Hippocampal formation (tissue), 2 donors: Measurements from ENCODE around the gene VGF.
A peak's percentile ranks its signal among the peaks of the same experiment; 100 is the strongest.

Source experiments
- DNase-seq, 2 donors: peaks; one replicate each; lab custom pipeline; 2025; lab: John Stamatoyannopoulos, UW

Gene VGF

DNA sequence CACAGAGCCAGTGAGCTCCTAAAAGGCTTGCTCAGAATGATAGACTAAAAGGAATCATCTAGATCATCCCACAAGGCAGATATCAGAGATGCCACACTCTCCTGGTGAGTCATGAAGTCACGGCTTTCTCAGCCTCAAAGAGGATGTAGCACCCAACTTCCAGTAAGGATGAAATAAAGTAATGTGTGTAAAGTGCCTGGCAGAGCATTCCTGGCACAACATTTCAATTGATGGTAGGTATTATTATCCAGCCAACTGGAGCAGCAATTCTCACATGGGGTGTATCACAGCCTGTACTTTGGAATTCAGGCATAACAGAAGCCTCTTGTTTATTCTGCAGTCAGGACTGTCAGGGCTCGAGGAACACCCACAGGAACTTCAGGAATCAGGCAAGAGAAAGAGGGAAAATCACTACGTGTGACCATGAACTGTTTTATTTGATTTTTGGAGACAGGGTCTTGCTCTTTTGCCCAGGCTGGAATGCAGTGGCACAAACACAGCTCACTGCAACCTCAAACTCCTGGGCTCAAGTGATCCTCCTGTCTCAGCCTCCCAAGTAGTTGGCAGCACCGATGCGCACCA, 20.0 kb upstream of the VGF start:
- no peak for DNase-seq

DNA sequence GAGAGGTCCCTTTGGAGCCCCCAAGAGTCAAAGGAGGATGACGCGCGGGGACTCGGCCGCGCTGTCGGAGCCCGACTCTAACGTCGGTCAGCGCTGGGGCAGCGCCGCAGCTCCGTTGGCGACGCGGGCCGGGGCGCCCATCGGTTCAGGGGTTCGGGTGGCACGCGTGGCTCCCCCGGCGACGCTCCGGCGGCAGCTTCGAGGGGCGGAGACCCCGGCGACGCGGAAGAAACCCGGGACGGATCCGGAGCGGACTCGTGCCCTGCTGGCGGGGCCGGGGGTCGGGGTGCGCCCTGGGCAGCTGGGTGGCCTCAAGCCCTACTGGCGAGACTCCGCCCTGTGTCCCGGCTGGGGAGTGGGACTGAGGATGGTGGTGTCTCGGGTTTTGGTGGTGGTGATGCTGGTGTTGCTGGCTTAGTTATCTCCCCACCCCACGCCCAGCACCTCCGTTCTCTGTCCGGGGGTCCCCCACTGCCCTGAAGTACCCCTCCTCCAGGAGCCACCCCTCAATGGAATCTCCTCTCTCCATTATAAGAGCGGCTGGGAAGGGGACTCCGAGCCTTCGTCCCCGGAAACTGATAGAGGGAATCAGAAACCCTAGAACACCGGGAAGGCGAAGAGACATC, 14.9 kb upstream of the VGF start, which contains the start of gene NAT16:
NAT16 (minus strand) TSS at position 164 of the 626 bp plus-strand sequence. CDS start 5,486 bp downstream, outside the sequence.
- DNase-seq = no peak

GRCh38 chr7:101179713-101180112, 14.3 kb upstream of the VGF start:
- DNase-seq = no peak

DNA sequence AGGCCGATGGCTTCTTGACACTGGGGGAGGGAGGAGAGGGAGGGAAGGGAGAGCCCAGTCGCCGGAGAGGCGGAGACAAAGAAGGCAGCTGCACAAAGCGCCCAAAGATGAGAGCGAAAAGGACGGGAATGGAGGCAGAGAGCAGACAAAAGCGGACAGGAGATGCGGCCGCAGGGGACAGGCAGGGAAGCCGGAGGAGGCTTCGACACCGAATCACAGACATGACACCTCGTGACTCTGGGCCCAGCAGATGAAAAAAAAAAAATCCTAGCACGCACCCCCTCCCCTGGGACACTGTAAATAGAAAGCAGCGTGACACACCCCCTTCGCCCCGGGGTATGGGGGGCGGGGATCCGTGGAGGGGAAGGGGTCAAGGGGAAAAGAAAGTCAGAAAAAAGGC, 13.7 kb upstream of the VGF start:
- DNase-seq = no peak

- no peak for DNase-seq
Observed at GRCh38 chr7:101177644-101178043, 12.3 kb upstream of the VGF start.

DNA sequence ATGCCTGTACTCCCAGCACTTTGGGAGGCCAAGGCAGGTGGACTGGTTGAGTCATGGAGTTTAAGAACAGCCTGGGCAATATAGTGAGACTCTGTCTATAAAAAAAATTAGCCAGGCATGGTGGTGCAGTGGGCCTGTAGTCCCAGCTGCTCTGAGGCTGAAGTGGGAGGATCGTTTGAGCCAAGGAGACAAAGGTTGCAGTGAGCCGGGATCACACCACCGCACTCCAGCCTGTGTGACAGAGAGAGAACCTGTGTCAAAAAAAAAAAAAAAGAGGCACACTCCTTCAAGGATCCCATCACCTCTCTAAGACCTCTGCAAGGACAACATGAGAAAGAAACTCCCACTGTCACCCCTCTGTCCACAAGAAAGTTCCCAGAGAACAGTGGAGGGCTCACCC, 10.3 kb upstream of the VGF start:
- no peak for DNase-seq

DNA sequence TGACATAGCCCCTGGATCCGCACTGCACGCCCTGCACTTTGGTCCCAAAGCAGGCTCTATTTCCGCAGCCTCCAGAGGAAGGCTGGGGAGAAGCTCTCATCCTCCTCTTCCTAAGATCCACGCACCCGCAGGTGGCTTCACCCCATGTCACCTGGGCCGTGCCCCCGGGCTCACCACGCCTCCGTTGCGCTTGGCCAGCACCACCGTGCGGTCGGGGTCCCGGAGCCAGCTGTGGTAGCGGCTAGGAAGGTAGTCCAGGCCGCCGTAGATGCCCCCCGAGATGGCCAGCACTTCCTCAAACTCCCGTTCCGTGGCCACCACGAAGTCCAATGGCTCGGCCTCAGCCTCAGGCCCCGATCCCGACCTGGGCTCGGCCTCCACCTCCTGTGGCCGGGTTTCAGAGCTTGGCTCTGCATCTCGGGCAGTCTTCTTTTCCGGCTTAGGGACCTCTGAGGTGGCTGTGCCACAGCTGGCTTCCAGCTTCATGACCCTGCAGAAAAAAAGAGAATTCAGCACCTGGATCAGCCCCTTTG, 9.0 kb upstream of the VGF start:
- DNase-seq = no peak

DNA sequence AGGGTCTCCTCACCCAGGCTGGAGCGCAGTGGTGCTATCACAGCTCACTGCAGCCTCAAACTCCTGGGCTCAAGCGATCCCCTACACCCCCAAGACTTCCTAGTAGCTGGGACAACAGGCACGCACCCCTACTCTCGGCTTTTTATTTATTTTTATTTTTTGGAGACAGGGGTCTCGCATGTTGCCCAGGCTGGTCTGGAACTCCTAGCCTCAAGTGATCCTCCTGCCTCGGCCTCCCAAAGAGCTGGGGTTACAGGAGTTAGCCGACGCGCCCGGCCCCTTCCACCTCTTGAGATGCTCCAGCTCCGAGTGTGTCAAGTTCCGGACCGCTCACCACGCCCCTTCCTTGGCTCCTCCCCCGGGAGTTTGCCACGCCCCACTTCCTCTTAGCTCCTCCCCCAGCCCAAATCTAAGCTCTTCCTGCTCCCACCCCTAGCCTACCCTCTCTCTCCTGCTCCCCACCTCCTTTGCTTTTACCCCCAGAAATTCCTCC, 8.4 kb upstream of the VGF start:
- DNase-seq = no peak

- DNase-seq = no peak
Observed at GRCh38 chr7:101172854-101173751, 7.7 kb upstream of the VGF start.

GRCh38 chr7:101172005-101172853, 6.9 kb upstream of the VGF start:
- DNase-seq = no peak

- no peak for DNase-seq
Observed at GRCh38 chr7:101171442-101171837, 6.1 kb upstream of the VGF start.

DNA sequence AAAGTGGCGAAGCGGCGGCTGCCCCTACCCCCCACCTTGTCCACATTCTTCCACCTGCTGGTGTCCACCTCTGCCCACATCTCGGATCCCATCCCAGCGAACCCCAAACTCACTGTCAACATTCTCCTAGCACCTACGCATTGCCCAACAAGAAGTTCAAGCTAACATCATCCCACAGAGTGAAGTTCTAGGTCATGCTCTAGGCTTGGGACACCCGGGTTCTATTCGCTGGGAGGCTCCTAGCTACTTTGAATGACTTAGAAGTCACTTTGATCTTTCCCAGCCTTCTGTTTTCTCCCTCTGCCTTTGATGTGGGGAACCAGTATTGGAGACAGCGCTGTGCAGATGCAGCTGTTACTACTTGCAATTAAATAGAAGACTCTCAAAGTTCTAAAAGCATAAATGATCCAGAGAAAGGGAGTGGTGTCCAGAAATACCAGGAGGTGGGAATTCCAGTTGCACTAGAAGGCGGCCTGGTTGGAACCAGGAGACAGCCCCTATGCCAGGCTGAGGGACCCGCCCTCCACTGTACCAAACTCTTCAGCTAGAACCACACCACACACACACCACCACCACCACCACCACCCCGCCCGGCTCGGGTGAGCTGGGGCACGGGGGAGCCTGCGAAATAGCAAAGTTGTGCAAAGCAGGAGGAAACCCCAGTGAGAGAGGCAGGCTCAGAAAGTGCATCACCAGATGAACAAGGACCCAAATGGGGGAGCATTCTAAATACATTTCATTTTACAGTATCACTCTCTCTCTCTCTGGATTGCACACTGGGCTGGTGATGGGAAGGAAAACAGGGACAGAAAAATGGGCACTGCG, 5.5 kb upstream of the VGF start:
- no peak for DNase-seq

GRCh38 chr7:101169838-101170551, 4.6 kb upstream of the VGF start:
- peak; percentile 19 to 47 for DNase-seq

DNA sequence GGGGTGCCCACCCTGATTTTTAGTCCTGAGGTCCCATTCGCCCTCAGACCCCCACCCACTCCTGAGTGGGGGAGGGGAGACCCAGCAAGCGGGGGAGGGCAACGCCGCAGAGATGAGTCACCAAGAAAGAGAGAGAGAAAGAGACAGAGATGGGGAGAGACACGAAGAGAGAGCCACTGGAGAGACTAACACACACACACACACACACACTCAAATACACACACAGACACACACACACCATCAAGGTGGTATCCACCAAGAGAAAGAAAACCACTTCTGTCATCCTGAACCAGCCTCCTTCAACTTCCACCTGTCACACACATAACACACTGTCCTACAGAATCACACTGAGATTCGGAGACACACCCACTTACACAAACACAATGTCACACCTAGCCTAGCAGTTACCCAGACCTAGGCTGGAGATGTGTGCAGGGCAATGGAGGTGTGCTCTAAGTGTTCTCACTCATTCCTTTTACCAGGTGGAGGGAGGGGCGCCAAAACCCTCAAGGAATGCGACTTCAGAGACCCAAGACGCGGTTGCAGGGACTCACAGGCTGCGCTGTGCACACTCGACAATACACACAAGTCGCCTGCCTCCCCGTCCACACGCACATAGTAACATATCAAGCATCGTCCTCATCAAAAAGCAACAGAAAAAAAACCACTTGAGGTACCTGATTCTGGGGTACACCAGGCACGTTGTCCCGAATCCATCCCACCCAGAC, 3.9 kb upstream of the VGF start:
- DNase-seq = no peak

GRCh38 chr7:101168412-101169049, 3.2 kb upstream of the VGF start:
- no peak for DNase-seq

GRCh38 chr7:101167645-101168411, 2.5 kb upstream of the VGF start:
- no peak for DNase-seq

DNA sequence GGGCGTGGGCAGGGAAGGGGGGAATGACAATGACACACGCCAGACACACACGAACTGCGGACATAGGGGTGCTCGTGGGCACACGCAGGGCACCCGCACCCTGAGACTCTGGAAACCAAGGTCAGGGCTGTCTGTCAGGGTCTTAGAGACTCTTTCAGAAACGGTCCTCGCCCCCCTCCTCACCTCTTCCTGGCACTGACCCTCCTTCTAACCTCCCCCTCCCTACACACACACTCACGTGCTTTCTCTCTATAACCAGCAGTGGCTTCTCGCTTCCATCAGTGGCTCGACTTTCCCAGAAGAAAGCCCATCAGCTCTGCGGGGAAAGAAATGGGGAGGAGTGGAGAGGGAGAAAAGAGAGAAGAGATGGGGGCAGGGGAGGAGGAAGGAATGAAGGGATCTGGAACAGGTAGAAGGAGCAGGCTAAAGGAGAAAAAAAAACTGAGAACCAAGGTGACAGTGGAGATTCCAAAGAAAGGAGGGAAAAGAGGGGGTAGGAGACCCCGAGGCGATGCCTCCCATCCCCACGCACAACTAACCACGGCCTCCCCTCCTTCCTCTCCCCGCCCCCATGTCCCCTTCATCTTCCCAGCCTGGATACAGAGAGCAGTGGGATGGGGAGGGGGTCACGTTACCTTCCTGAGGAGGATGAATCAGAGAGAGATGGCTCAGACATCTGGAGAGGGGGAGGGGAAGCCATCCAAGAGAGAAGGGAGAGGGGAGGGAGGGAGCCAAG, 1.7 kb upstream of the VGF start:
- DNase-seq = no peak

- DNase-seq = no peak
Observed at GRCh38 chr7:101166648-101166908, 1.2 kb upstream of the VGF start.
